ENCODE results near the gene KRTAP12-1. TPM values are rescaled to one million over a fixed set of nuclear protein-coding genes. Genes with fewer than 3 reads are reported as not detected.

Gene KRTAP12-1
- total and polyA plus RNA-seq, 2 donors (not counting 3 experiments of a cell fraction or from before 2014, with no cell fraction given) = not detected

GRCh38 chr21:44692798-44693512 lies 11.0 kb upstream of the KRTAP12-1 start:
- no peaks in the 10 kb centered on the region for H3K79me2 ChIP-seq (ENCODE audit: control insufficient read depth, insufficient read depth, low read length)
- no peak for FAIRE-seq
- dilution Hi-C loops (cut with MboI; ENCODE audit: extremely low pct_ligation_motif_present, low sequenced_read_pairs) = no loop called here
- H3K27ac ChIP-seq (ENCODE audit: insufficient read depth, low read depth, low read length) = no peak overlapping the region
- H4K20me1 ChIP-seq (replicated peaks; ENCODE audit: control insufficient read depth, extremely low read depth, insufficient read depth, low read length) = no peaks in the 10 kb centered on the region
- H3K36me3 ChIP-seq (ENCODE audit: control insufficient read depth in 2 of 2, extremely low read depth in 1 of 2, insufficient read depth in 2 of 2, low read length in 2 of 2) = no peaks in the 10 kb centered on the region
- POLR2A ChIA-PET = no interaction called here
- CTCF ChIA-PET = interaction anchor here (1.1 to 2.0 kb wide), 2 partner anchors 16 to 101 kb away, joined by 4 to 7 read pairs; no protein-coding TSS in a partner anchor
- H3K27me3 ChIP-seq (ENCODE audit: control insufficient read depth in 2 of 2, insufficient read depth in 2 of 2, low read length in 2 of 2) = peaks cover 10 to 23% of the 10 kb centered on the region in 2 experiments
- no peak overlapping the region for H2AFZ ChIP-seq (ENCODE audit: low read depth, low read length)
- no peaks in the 10 kb centered on the region for H3K9me3 ChIP-seq (replicated peaks; ENCODE audit: control insufficient read depth, insufficient read depth, low read length)
- H3K9me1 ChIP-seq (replicated peaks; ENCODE audit: control insufficient read depth, extremely low read depth, insufficient read depth, low read length) = no peaks in the 10 kb centered on the region
- no peak for DNase-seq (ENCODE audit: low read depth, low spot score)
- intact Hi-C loops (cut with micrococcal nuclease) = no loop called here
- BruUV-seq (replicated peaks) = no TSS peak
- no peak overlapping the region for H3K4me2 ChIP-seq (ENCODE audit: insufficient read depth, low read length)
- no peak overlapping the region for H3K9ac ChIP-seq (replicated peaks; ENCODE audit: extremely low read depth, insufficient read depth, low read length)
- H3K4me3 ChIP-seq (replicated peaks in 1 of 3; ENCODE audit: insufficient read depth in 1 of 3, low read depth in 1 of 3, low read length in 3 of 3) = no peak overlapping the region
- no peaks in the 10 kb centered on the region for H3K4me1 ChIP-seq (ENCODE audit: control insufficient read depth, extremely low read depth, insufficient read depth, low read length)
- TF ChIP-seq FOS (IDR thresholded peaks at IDR 0.05; ENCODE audit: borderline replicate concordance, insufficient read depth, low read length) (no peak), CTCF (IDR thresholded peaks at IDR 0.05; ENCODE audit: extremely low read depth in 1 of 2, insufficient read depth in 1 of 2, low read depth in 1 of 2, low read length in 2 of 2) (no peak), MAX (IDR thresholded peaks at IDR 0.05; ENCODE audit: insufficient read depth, insufficient read length) (no peak), EZH2 (IDR thresholded peaks at IDR 0.05; ENCODE audit: borderline replicate concordance, low read depth, low read length, severe bottlenecking) (no peak), POLR2A (IDR thresholded peaks at IDR 0.05; ENCODE audit: low read depth, low read length) (no peak), POLR2AphosphoS5 (IDR thresholded peaks at IDR 0.05; ENCODE audit: insufficient read depth, low read depth, low read length) (no peak), JUN (IDR thresholded peaks at IDR 0.05; ENCODE audit: borderline replicate concordance, insufficient read depth, insufficient read length, low read depth) (no peak), GATA2 (IDR thresholded peaks at IDR 0.05; ENCODE audit: insufficient read depth, insufficient read length, low read depth, low read length) (no peak), MYC (IDR thresholded peaks at IDR 0.05; ENCODE audit: low read depth, low read length) (no peak)
